ENCODE measurements around the gene KCNK3. TPM values are rescaled to one million over a fixed set of nuclear protein-coding genes. Genes with fewer than 3 reads are reported as not detected.

KCNK3 gene
- total RNA-seq, 1 experiment from 2014 or later: 32.8 TPM

GRCh38 chr2:26732446-26732845 is 39.9 kb downstream of the KCNK3 start:
- TF ChIP-seq REST (IDR thresholded peaks at IDR 0.05; ENCODE audit: insufficient read depth in 1 of 2, low read depth in 2 of 2, low read length in 1 of 2): no peak
- no peak for TF ChIP-seq CTCF (IDR thresholded peaks at IDR 0.05)
- no peak for TF ChIP-seq TCF7L2 (IDR thresholded peaks at IDR 0.05; ENCODE audit: low read depth, low read length)
- intact Hi-C loops (cut with micrococcal nuclease; ENCODE audit: unreplicated experiment): no loop called here
- CTCF ChIA-PET: interaction anchor here (0.8 kb wide), 1 partner anchor 126 kb away, joined by 3 read pairs; no protein-coding TSS in a partner anchor

GRCh38 chr2:26733413-26733812 is 40.9 kb downstream of the KCNK3 start:
- in situ Hi-C loops (cut with HindIII; ENCODE audit: low pct_unique_long_range_greater_than_20kb, low sequenced_read_pairs) (no loop called here), intact Hi-C loops (cut with micrococcal nuclease; ENCODE audit: unreplicated experiment) (no loop called here)
- H3K9me3 ChIP-seq (ENCODE audit: control insufficient read depth, insufficient read depth, low read depth, low read length): no peaks in the 10 kb centered on the region
- BruUV-seq (replicated peaks): no TSS peak
- ChIA-PET POLR2A (no interaction called here), CTCF (interaction anchor here (0.7 to 1.5 kb wide), 2 partner anchors 79 to 121 kb away, joined by 3 to 7 read pairs; no protein-coding TSS in a partner anchor)
- DNase-seq (ENCODE audit: low read depth, low spot score) (no peak), ATAC-seq (no peak)
- no peaks in the 10 kb centered on the region for H3K36me3 ChIP-seq (ENCODE audit: control insufficient read depth, insufficient read depth, low read length)
- peak overlapping the region; percentile 3; the same call in 1 of the 2 replicates for H3K27ac ChIP-seq (ENCODE audit: low read length)
- TF ChIP-seq POLR2AphosphoS5 (IDR thresholded peaks at IDR 0.05; ENCODE audit: low read depth, low read length) (no peak), REST (IDR thresholded peaks at IDR 0.05; ENCODE audit: insufficient read depth in 1 of 2, low read depth in 2 of 2, low read length in 1 of 2) (no peak), CTCF (IDR thresholded peaks at IDR 0.05) (no peak), TCF7L2 (IDR thresholded peaks at IDR 0.05; ENCODE audit: low read depth, low read length) (no peak), SIN3A (IDR thresholded peaks at IDR 0.05; ENCODE audit: borderline replicate concordance, insufficient read depth, low read depth, low read length) (no peak)
- H3K4me3 ChIP-seq (ENCODE audit: low read depth in 2 of 2, low read length in 2 of 2): no peak overlapping the region
- H3K27me3 ChIP-seq (ENCODE audit: control insufficient read depth, insufficient read depth, low read length): no peaks in the 10 kb centered on the region
- peaks cover 28% of the 10 kb centered on the region for H3K4me1 ChIP-seq (ENCODE audit: control insufficient read depth, insufficient read depth, low read length)

More at GRCh38 chr2:26732446-26732845, 39.9 kb downstream of the KCNK3 start:
- Histone ChIP-seq H3K27me3 (ENCODE audit: control insufficient read depth, insufficient read depth, low read length) (no peaks in the 10 kb centered on the region), H3K9me3 (ENCODE audit: control insufficient read depth, insufficient read depth, low read depth, low read length) (no peaks in the 10 kb centered on the region), H3K36me3 (ENCODE audit: control insufficient read depth, insufficient read depth, low read length) (no peaks in the 10 kb centered on the region), H3K27ac (ENCODE audit: low read length) (peak overlapping the region; percentile 3; the same call in 1 of the 2 replicates), H3K4me1 (ENCODE audit: control insufficient read depth, insufficient read depth, low read length) (peaks cover 28% of the 10 kb centered on the region), H3K4me3 (ENCODE audit: low read depth in 2 of 2, low read length in 2 of 2) (no peak overlapping the region)
- POLR2A ChIA-PET: interaction anchor here (0.6 to 0.7 kb wide), 2 partner anchors 66 to 508 kb away, joined by 3 read pairs; no protein-coding TSS in a partner anchor
- no peak for DNase-seq (ENCODE audit: low read depth, low spot score)
- TSS peak; percentile 21 for BruUV-seq (replicated peaks)
- ATAC-seq: no peak
- in situ Hi-C loops (cut with HindIII; ENCODE audit: low pct_unique_long_range_greater_than_20kb, low sequenced_read_pairs): no loop called here
